Heart right ventricle (tissue), 16 donors: ENCODE results near the gene NOPCHAP1. TPM values are rescaled to one million over a fixed set of nuclear protein-coding genes. Genes with fewer than 3 reads are reported as not detected.

Experiments
- ATAC-seq, 8 donors: fragments of 200-7000 bp; cut with Tn5 transposase; one replicate each; pipeline ENCODE4 v1.9.1; 2020; ENCODE audit warnings: mild to moderate bottlenecking in 8 of 8, moderate library complexity in 8 of 8, moderate number of reproducible peaks in 1 of 8
- DNase-seq, 2 donors: peaks; one replicate each; pipeline ENCODE4 v3.0.0-alpha.2; 2020
- H3K27ac ChIP-seq, 10 donors: fragments of 200-600 bp; sonication (generic) in 2 of 10; one replicate each; pipeline versions ENCODE4 v1.5.0 to v1.8.0; 2020 to 2022; ENCODE audit warnings: mild to moderate bottlenecking in 3 of 10
- H3K27me3 ChIP-seq, 7 donors: fragments of 200-600 bp; one replicate each; pipeline ENCODE4 v1.8.0; 2021 to 2022; ENCODE audit warnings: mild to moderate bottlenecking in 2 of 7
- H3K36me3 ChIP-seq, 9 donors: fragments of 200-600 bp; sonication (generic) in 1 of 9; one replicate each; pipeline versions ENCODE4 v1.5.0 to v1.8.0; 2020 to 2022; ENCODE audit warnings: mild to moderate bottlenecking in 2 of 9
- H3K4me1 ChIP-seq, 9 donors: fragments of 200-600 bp; sonication (generic) in 1 of 9; one replicate each; pipeline versions ENCODE4 v1.5.0 to v1.8.0; 2020 to 2022; ENCODE audit warnings: mild to moderate bottlenecking in 4 of 9
- H3K4me3 ChIP-seq, 10 donors: fragments of 200-600 bp; sonication (generic) in 2 of 10; one replicate each; pipeline versions ENCODE4 v1.5.0 to v1.8.0; 2020 to 2022; ENCODE audit warnings: mild to moderate bottlenecking in 7 of 10, moderate library complexity in 2 of 10
- H3K9me3 ChIP-seq, 11 donors: fragments of 200-600 bp in 10 of 11; sonication (generic) in 2 of 11; one replicate each; pipeline versions ENCODE4 v1.5.0 to v1.8.0; 2013 to 2022; ENCODE audit warnings: mild to moderate bottlenecking in 2 of 11, control low read depth in 1 of 11, moderate library complexity in 1 of 11
- WGBS, 2 donors: extraction: QIAGEN DNeasy Blood & Tissue Kit; methylation state at CpG; one replicate each; pipeline ENCODE4 v1.1.7; 2013; ENCODE audit warnings: inconsistent platforms in 1 of 2; 5-methylcytosine and 5-hydroxymethylcytosine counted together
- intact Hi-C, 10 donors: fragments of 100-400 bp; cut with DNase I; formaldehyde crosslinking; loops; one replicate each; pipeline versions ENCODE4 v1.11.1 to v1.14.2; 2022
- polyA plus RNA-seq, 2 donors: library from polyadenylated mRNA; stranded (reverse); fragments of 200-250 nt; gene quantifications; one replicate each; pipeline ENCODE4 v1.2.3, GENCODE V29; 2013
- total RNA-seq, 10 donors: library from RNA; stranded (reverse); fragmentation: NEBNext Ultra II Directional in 3 of 10; extraction: Animal tissue kit (Norgen Biotek cat#: 25700) in 3 of 10; gene quantifications; one replicate each; pipeline versions ENCODE4 v1.2.1 to v1.2.4, GENCODE V29; 2021 to 2023
- TF ChIP-seq, protein P1 (sequence below), 9 donors: fragments of 200-600 bp; sonication (generic) in 2 of 9; IDR thresholded peaks; one replicate each; pipeline versions ENCODE4 v1.5.0 to v1.8.0; 2021 to 2022; ENCODE audit warnings: antibody characterized with exemption in 9 of 9, mild to moderate bottlenecking in 5 of 9, moderate library complexity in 1 of 9
- donor health status: Arrhythmogenic right ventricular cardiomyopathy.
- donor health status: ischemic (EF 13 %, LVEDD 7.1; RV severe dilation, severe dysfunction).
- donor health status: healthy with polysubstance abuse.
- donor health status: DM: no; HTN: yes; CAD: no.
- donor health status: DM: no; HTN: no; CAD: no.
- donor health status: ischemic (EF 25% LVEDD 6.9; RV normal size, moderate dysfunction).
- donor health status: ischemic (EF 25% LVEDD 5.7; RV mildly dilated, moderate dysfunction).
- donor health status: healthy.
- donor health status: DM: yes; HTN: yes; CAD: no.
- donor health status: Ischemic cardiomyopathy.
- donor health status: ischemic (EF 35%, LVEDD 5.7; RV mildly dilated, moderate dysfunction).
- donor health status: nonischemic (EF 11% LVEDD 7.7; RV severe dilation, severe dysfunction).
- donor health status: DM: yes; HTN: yes; CAD: no.
- donor health status: PGD.
- donor health status: ischemic (EF 29% LVEDD 5.4; RV normal size, mild dysfunction).
- donor health status: nonischemic (EF 23%, LVEDD 6.1; RV moderate dilation, normal function).

Gene NOPCHAP1
- total and polyA plus RNA-seq, 12 donors = 4.5 to 14.5 (median 10.9) TPM

DNA sequence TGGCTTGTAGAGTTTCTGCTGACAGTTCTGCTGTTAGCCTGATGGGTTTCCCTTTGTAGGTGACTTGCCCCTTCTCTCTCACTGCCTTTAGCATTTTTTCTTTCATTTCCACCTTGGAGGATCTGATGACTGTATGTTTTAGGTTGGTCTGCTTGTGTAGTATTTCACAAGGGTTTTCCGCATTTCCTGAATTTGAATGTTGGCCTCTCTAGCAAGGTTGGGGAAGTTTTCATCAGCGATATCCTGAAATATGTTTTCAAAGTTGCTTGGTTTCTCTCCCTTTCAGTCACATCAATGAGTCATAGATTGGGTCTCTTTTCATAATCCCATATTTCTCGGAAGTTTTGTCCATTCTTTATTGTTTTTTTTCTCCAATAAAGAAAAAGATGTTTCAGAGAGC lies 11.4 kb downstream of the NOPCHAP1 start:
- Histone ChIP-seq H3K4me1 (peaks cover 0 to 17% (median 0%) of the 10 kb centered on the region in 9 donors), H3K27ac (no peak overlapping the region), H3K4me3 (no peak overlapping the region), H3K36me3 (peaks cover 0 to 99% (median 22%) of the 10 kb centered on the region in 9 donors), H3K9me3 (no peaks in the 10 kb centered on the region), H3K27me3 (no peaks in the 10 kb centered on the region)
- WGBS, 2 donors = 91 to 92% methylated on average over 3 of the region's 3 CpGs
- no peak for DNase-seq
- TF ChIP-seq, protein P1, sequence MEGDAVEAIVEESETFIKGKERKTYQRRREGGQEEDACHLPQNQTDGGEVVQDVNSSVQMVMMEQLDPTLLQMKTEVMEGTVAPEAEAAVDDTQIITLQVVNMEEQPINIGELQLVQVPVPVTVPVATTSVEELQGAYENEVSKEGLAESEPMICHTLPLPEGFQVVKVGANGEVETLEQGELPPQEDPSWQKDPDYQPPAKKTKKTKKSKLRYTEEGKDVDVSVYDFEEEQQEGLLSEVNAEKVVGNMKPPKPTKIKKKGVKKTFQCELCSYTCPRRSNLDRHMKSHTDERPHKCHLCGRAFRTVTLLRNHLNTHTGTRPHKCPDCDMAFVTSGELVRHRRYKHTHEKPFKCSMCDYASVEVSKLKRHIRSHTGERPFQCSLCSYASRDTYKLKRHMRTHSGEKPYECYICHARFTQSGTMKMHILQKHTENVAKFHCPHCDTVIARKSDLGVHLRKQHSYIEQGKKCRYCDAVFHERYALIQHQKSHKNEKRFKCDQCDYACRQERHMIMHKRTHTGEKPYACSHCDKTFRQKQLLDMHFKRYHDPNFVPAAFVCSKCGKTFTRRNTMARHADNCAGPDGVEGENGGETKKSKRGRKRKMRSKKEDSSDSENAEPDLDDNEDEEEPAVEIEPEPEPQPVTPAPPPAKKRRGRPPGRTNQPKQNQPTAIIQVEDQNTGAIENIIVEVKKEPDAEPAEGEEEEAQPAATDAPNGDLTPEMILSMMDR (IDR thresholded peaks at IDR 0.05) = no peak
- ATAC-seq = no peak
- intact Hi-C loops = no loop called here

DNA sequence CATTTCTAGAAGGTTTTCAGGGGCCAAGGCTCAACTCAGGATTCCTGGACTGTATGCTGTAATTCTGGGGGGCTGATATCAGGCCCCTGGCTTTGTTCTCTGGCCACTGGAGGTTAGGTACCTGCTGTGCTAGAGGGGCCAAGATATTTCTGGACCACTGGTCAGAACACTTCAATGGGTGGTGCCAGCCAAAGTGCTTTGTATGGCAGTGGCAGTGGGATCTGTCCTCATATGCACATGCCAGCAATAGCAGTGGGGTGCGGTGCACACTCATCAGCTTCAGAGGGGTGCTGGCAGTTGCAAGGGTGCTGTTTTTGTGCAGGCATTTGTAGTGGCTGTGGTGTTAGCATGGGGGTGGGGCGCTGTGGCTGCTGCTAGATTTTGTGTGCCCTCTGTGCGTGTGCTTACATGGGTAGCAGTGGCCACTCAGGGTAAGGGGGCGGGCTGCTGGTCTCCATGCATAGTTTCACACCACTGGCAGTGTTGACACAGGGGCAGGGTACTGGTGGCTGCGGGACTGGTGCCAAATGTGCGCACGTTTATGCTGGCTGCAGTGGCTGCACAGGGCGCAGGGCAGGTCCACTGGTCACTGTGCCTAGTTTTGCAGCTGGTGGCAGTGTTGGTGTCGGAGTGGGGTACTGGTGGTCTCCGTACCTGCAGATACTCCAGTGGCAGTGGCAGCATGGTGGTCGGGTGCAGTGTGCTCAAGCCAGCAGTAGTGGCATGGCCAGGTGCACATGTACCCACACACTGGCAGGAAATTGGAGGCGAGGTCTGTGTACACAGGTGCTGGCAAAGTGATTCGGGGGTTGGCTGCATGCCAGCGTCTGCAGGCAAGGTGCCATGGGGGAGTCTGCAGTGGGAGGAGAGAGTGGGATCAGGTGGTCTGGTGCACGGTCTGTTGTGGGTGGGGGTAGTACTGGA lies 12.6 kb downstream of the NOPCHAP1 start:
- 79 to 81% methylated on average over 15 of the region's 15 CpGs for WGBS, 2 donors
- Histone ChIP-seq H3K4me3 (no peak overlapping the region), H3K4me1 (peaks cover 0 to 17% (median 0%) of the 10 kb centered on the region in 9 donors), H3K27ac (no peak overlapping the region), H3K9me3 (no peaks in the 10 kb centered on the region), H3K27me3 (no peaks in the 10 kb centered on the region), H3K36me3 (peaks cover 0 to 99% (median 19%) of the 10 kb centered on the region in 9 donors)
- TF ChIP-seq, protein P1 (IDR thresholded peaks at IDR 0.05) = no peak
- intact Hi-C loops = no loop called here
- ATAC-seq (peak in 6 of 8 donors; percentile 17 to 71 (median 40)), DNase-seq (no peak)

DNA sequence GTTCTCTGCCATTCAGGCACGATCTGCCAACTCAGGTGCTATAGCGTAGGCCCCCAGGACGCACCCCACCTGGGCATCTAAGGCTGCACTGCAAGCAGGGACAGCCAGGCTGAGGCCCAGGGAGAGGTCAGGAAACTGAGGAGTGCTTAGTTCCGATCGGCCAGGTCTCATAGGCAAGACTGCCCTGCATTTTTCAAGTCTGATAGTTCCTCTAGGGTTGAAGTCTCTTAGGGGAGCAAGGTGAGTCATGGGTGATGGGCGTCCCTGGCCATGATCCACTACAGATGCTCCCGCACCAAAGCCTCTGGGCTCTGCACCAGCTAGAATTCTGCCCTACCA lies 13.2 kb downstream of the NOPCHAP1 start:
- ATAC-seq (no peak), DNase-seq (no peak)
- H3K4me3 ChIP-seq = no peak overlapping the region
- peaks cover 0 to 99% (median 19%) of the 10 kb centered on the region in 9 donors for H3K36me3 ChIP-seq
- H3K27ac ChIP-seq = no peak overlapping the region
- H3K27me3 ChIP-seq = no peaks in the 10 kb centered on the region
- intact Hi-C loops = no loop called here
- TF ChIP-seq, protein P1 (IDR thresholded peaks at IDR 0.05) = no peak
- H3K9me3 ChIP-seq = no peaks in the 10 kb centered on the region
- WGBS, 2 donors = 79 to 84% methylated on average over 7 of the region's 7 CpGs
- H3K4me1 ChIP-seq = peaks cover 0 to 14% (median 0%) of the 10 kb centered on the region in 9 donors

DNA sequence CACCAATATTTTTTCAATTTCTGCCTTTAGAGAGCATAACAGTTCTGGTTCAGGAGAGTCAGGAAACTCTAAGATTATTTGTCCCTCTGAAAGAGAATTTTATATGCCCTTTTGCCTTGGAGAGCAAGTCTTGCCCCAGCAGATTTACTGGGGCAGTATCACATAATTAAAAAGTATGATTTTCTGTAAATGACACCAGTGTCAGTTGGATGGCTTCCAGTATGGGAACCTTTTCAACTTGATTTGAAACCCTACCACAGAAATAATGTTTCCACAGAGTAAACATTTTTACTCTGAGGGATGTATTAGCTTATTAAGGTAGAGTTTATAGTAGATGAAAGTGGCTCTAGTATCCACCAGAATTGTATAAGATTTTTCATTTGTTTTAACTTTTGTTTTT lies 15.4 kb downstream of the NOPCHAP1 start:
- TF ChIP-seq, protein P1 (IDR thresholded peaks at IDR 0.05) = no peak
- no peaks in the 10 kb centered on the region for H3K9me3 ChIP-seq
- H3K27me3 ChIP-seq = no peaks in the 10 kb centered on the region
- no peak overlapping the region for H3K27ac ChIP-seq
- no peak for DNase-seq
- no peak for ATAC-seq
- H3K36me3 ChIP-seq = peaks cover 0 to 99% (median 11%) of the 10 kb centered on the region in 9 donors
- peaks cover 0 to 7% (median 0%) of the 10 kb centered on the region in 9 donors for H3K4me1 ChIP-seq
- no peak overlapping the region for H3K4me3 ChIP-seq
- intact Hi-C loops = no loop called here
